Panc1 (cell line): ENCODE measurements around the gene RSRP1. TPM values are rescaled to one million over a fixed set of nuclear protein-coding genes. Genes with fewer than 3 reads are reported as not detected.

ENCODE experiments used
- ATAC-seq: fragments of 200-7000 bp; cut with Tn5 transposase; 2 replicates; pipeline ENCODE4 v1.9.1; 2020; ENCODE audit warnings: mild to moderate bottlenecking, moderate library complexity
- BruUV-seq: library from RNA; stranded (reverse); fragments of 400-500 nt; replicated peaks from 2 replicates; lab custom pipeline; 2021; lab: Mats Ljungman, UMichigan
- CTCF ChIA-PET: fragments of 300-600 bp; sonication (Branson Sonifier 250); formaldehyde crosslinking; loops from one replicate; lab custom pipeline; 2022; ENCODE audit warnings: antibody characterized with exemption; lab: Charles Lee
- POLR2A ChIA-PET: fragments of 300-600 bp; sonication (Branson Sonifier 250); formaldehyde crosslinking; loops from one replicate; lab custom pipeline; 2022; ENCODE audit warnings: antibody characterized with exemption; lab: Charles Lee
- DNase-seq: peaks from one replicate; pipeline ENCODE4 v3.0.0-alpha.2; 2010; ENCODE audit warnings: low read depth, low spot score
- H3K27ac ChIP-seq: 2 replicates; pipeline ENCODE4 v1.5.1; 2011; ENCODE audit warnings: mild to moderate bottlenecking, low read length, inconsistent platforms
- H3K27me3 ChIP-seq: fragments of 200-500 bp; sonication (Bioruptor generic); 2 replicates; pipeline ENCODE4 v1.6.0; 2014; ENCODE audit warnings: low read length, inconsistent platforms; ENCODE audit not compliant: control insufficient read depth, insufficient read depth
- H3K36me3 ChIP-seq: fragments of 200-500 bp; sonication (Bioruptor generic); 2 replicates; pipeline ENCODE4 v1.5.1; 2014; ENCODE audit warnings: inconsistent platforms, mild to moderate bottlenecking, low read length, moderate library complexity; ENCODE audit not compliant: control insufficient read depth, insufficient read depth
- H3K4me1 ChIP-seq: 2 replicates; pipeline ENCODE4 v1.5.1; 2011; ENCODE audit warnings: inconsistent platforms, mild to moderate bottlenecking, low read length, moderate library complexity; ENCODE audit not compliant: control insufficient read depth, insufficient read depth
- H3K4me3 ChIP-seq, 2 experiments: 2 replicates each; pipeline ENCODE4 v1.5.1; 2011 to 2012; ENCODE audit warnings: low read depth in 2 of 2, low read length in 2 of 2, mild to moderate bottlenecking in 2 of 2, inconsistent platforms in 1 of 2, moderate library complexity in 1 of 2
- H3K9me3 ChIP-seq: fragments of 200-500 bp; sonication (Bioruptor generic); 2 replicates; pipeline ENCODE4 v1.5.1; 2014; ENCODE audit warnings: low read depth, mild to moderate bottlenecking, inconsistent platforms, low read length, moderate library complexity; ENCODE audit not compliant: control insufficient read depth, insufficient read depth
- CTCF ChIP-seq: fragments of 450-650 bp; IDR thresholded peaks from 2 replicates; pipeline ENCODE4 v1.5.1; 2017; ENCODE audit warnings: mild to moderate bottlenecking
- POLR2AphosphoS5 ChIP-seq: IDR thresholded peaks from 2 replicates; pipeline ENCODE4 v1.6.1; 2012; ENCODE audit warnings: mild to moderate bottlenecking, low read depth, low read length, moderate library complexity
- REST ChIP-seq, 2 experiments: IDR thresholded peaks; 2 replicates each; pipeline ENCODE4 v1.6.1; 2011 to 2012; ENCODE audit warnings: low read depth in 2 of 2, control low read depth in 1 of 2, low read length in 1 of 2, mild to moderate bottlenecking in 1 of 2, moderate library complexity in 1 of 2; ENCODE audit not compliant: insufficient read depth in 1 of 2
- SIN3A ChIP-seq: IDR thresholded peaks from 2 replicates; pipeline ENCODE4 v1.6.1; 2012; ENCODE audit warnings: low read depth, mild to moderate bottlenecking, low read length, moderate library complexity, borderline replicate concordance; ENCODE audit not compliant: insufficient read depth
- TCF7L2 ChIP-seq: IDR thresholded peaks from 2 replicates; pipeline ENCODE4 v1.6.1; 2011; ENCODE audit warnings: mild to moderate bottlenecking, low read depth, low read length, inconsistent platforms
- in situ Hi-C: cut with HindIII; loops from 2 replicates; pipeline ENCODE4 v1.10.0; 2016; ENCODE audit warnings: low sequenced_read_pairs, low pct_unique_long_range_greater_than_20kb
- intact Hi-C: fragments of 100-400 bp; cut with micrococcal nuclease; formaldehyde crosslinking; loops from one replicate; pipeline ENCODE4 v1.10.0; 2022; ENCODE audit not compliant: unreplicated experiment
- total RNA-seq: library from RNA; stranded (reverse); gene quantifications from one replicate; pipeline ENCODE4 v1.2.1, GENCODE V29; 2021; ENCODE audit not compliant: unreplicated experiment

Gene RSRP1
- total RNA-seq, 1 experiment from 2014 or later, result 104 TPM

GRCh38 chr1:25253911-25254310 lies 6.7 kb upstream of the RSRP1 start:
- TF ChIP-seq CTCF, result no peak
- TF ChIP-seq TCF7L2, result no peak
- TF ChIP-seq POLR2AphosphoS5, result no peak
- no peak for TF ChIP-seq SIN3A
- TF ChIP-seq REST (IDR thresholded peaks at IDR 0.05; ENCODE audit: insufficient read depth in 1 of 2, low read depth in 2 of 2, low read length in 1 of 2), result no peak
- ChIA-PET CTCF (no interaction called here), POLR2A (interaction anchor here (1.1 kb wide), 1 partner anchor 22 kb away, joined by 3 read pairs; the partner anchor contains the start of gene SYF2)
- Histone ChIP-seq H3K9me3 (no peaks in the 10 kb centered on the region), H3K27ac (no peak overlapping the region), H3K4me3 (no peak overlapping the region), H3K36me3 (no peaks in the 10 kb centered on the region), H3K27me3 (no peaks in the 10 kb centered on the region), H3K4me1 (0 out of 2 replicates have a peak, but pooled peaks cover 2% of the 10 kb centered on the region)
- ATAC-seq, result peak; percentile 91
- in situ Hi-C loops (no loop called here), intact Hi-C loops (no loop called here)
- DNase-seq, result peak; percentile 71
- no TSS peak for BruUV-seq

GRCh38 chr1:25247829-25248754 lies 838 bp upstream of the RSRP1 start:
- Histone ChIP-seq H3K27ac (peak overlapping the region; percentile 85), H3K9me3 (no peaks in the 10 kb centered on the region), H3K27me3 (no peaks in the 10 kb centered on the region), H3K4me1 (peaks cover 9% of the 10 kb centered on the region; the same call in 1 of the 2 replicates), H3K36me3 (peaks cover 33% of the 10 kb centered on the region), H3K4me3 (peak overlapping the region; percentile 71 to 96)
- intact Hi-C loops (no loop called here), in situ Hi-C loops (no loop called here)
- ChIA-PET CTCF (no interaction called here), POLR2A (interaction anchor here (0.6 to 1.1 kb wide), 3 partner anchors 13 to 470 kb away, joined by 3 read pairs; partner anchors contain the start of gene SYF2)
- no peak for DNase-seq
- ATAC-seq, result no peak
- BruUV-seq, result no TSS peak
- TF ChIP-seq TCF7L2 (no peak), REST (IDR thresholded peaks at IDR 0.05; ENCODE audit: insufficient read depth in 1 of 2, low read depth in 2 of 2, low read length in 1 of 2) (no peak)
